Hepatocyte (in vitro differentiated cells): ENCODE data around the gene GUCY1A1.

Experiments
- EZH2 ChIP-seq: fragments of 200-600 bp; sonication (generic); IDR thresholded peaks from 2 replicates; pipeline ENCODE4 v1.6.1; 2016; ENCODE audit warnings: antibody characterized with exemption, mild to moderate bottlenecking, borderline replicate concordance
- EZH2phosphoT487 ChIP-seq: fragments of 200-600 bp; sonication (generic); IDR thresholded peaks from one replicate; pipeline ENCODE4 v1.6.1; 2018; ENCODE audit warnings: antibody characterized with exemption, mild to moderate bottlenecking, low read depth, moderate library complexity; ENCODE audit not compliant: unreplicated experiment, severe bottlenecking
- TF ChIP-seq, protein P1 (sequence below): fragments of 200-600 bp; sonication (generic); IDR thresholded peaks from 2 replicates; pipeline ENCODE4 v1.5.1; 2016; ENCODE audit warnings: antibody characterized with exemption, mild to moderate bottlenecking; ENCODE audit not compliant: poor library complexity

DNA sequence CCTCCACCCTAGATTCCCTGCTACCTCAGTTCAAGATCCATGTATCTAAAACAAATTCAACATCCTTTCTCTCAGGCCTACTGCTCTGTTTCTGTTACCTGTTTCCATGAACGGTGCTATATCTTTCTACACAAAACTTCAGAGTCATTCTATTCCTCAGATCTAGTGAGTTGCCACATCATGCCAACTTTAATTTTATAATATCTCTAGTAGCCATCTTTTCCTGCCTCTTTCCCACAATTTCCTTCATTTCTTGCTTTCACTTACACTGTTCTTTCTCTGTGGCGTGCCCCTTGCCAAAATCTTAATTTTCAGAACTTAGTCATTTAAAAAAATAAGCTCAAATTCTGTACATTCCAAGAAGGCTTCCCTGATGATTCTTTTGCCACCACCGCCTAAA lies 15.2 kb downstream of the GUCY1A1 start:
- TF ChIP-seq, protein P1, sequence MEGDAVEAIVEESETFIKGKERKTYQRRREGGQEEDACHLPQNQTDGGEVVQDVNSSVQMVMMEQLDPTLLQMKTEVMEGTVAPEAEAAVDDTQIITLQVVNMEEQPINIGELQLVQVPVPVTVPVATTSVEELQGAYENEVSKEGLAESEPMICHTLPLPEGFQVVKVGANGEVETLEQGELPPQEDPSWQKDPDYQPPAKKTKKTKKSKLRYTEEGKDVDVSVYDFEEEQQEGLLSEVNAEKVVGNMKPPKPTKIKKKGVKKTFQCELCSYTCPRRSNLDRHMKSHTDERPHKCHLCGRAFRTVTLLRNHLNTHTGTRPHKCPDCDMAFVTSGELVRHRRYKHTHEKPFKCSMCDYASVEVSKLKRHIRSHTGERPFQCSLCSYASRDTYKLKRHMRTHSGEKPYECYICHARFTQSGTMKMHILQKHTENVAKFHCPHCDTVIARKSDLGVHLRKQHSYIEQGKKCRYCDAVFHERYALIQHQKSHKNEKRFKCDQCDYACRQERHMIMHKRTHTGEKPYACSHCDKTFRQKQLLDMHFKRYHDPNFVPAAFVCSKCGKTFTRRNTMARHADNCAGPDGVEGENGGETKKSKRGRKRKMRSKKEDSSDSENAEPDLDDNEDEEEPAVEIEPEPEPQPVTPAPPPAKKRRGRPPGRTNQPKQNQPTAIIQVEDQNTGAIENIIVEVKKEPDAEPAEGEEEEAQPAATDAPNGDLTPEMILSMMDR, result no peak
- TF ChIP-seq EZH2 (no peak), EZH2phosphoT487 (no peak)
